MM.1S (cell line): ENCODE measurements around the gene PLEKHG5.

Source experiments
- DNase-seq: peaks from one replicate; pipeline ENCODE4 v3.0.0-alpha.2; 2015
- H2AFZ ChIP-seq: fragments of 300-600 bp; sonication (generic); 2 replicates; pipeline ENCODE4 v1.6.0; 2016; ENCODE audit warnings: antibody characterized with exemption, low read length
- H3F3A ChIP-seq: fragments of 300-600 bp; sonication (generic); 2 replicates; pipeline ENCODE4 v1.6.1; 2016; ENCODE audit warnings: mild to moderate bottlenecking, antibody characterized with exemption, low read length, moderate library complexity, mixed read lengths; ENCODE audit not compliant: insufficient read depth
- H3K27ac ChIP-seq: fragments of 300-600 bp; sonication (generic); 2 replicates; pipeline ENCODE4 v1.5.1; 2016; ENCODE audit warnings: mild to moderate bottlenecking, low read length
- H3K27me3 ChIP-seq: fragments of 300-600 bp; sonication (generic); replicated peaks from 2 replicates; pipeline ENCODE4 v1.6.0; 2016; ENCODE audit warnings: low read length; ENCODE audit not compliant: insufficient read depth
- H3K36me3 ChIP-seq: fragments of 300-600 bp; sonication (generic); replicated peaks from 2 replicates; pipeline ENCODE4 v1.6.1; 2016; ENCODE audit warnings: mild to moderate bottlenecking, low read length, mixed read lengths; ENCODE audit not compliant: insufficient read depth
- H3K4me1 ChIP-seq: fragments of 300-600 bp; sonication (generic); 2 replicates; pipeline ENCODE4 v1.6.1; 2016; ENCODE audit warnings: low read length, mixed read lengths
- H3K4me2 ChIP-seq: fragments of 300-600 bp; sonication (generic); 2 replicates; pipeline ENCODE4 v1.6.0; 2016; ENCODE audit warnings: low read depth, low read length
- H3K4me3 ChIP-seq: fragments of 300-600 bp; sonication (generic); 2 replicates; pipeline ENCODE4 v1.5.1; 2016; ENCODE audit warnings: low read length, mixed read lengths
- H3K79me2 ChIP-seq: fragments of 300-600 bp; sonication (generic); 2 replicates; pipeline ENCODE4 v1.6.1; 2016; ENCODE audit warnings: mixed run types, low read length, mixed read lengths
- H3K9ac ChIP-seq: fragments of 300-600 bp; sonication (generic); 2 replicates; pipeline ENCODE4 v1.6.1; 2016; ENCODE audit warnings: low read length, mixed read lengths
- H3K9me2 ChIP-seq: fragments of 300-600 bp; sonication (generic); replicated peaks from 2 replicates; pipeline ENCODE4 v1.6.1; 2016; ENCODE audit warnings: mild to moderate bottlenecking, low read length, mixed read lengths; ENCODE audit not compliant: insufficient read depth
- H3K9me3 ChIP-seq: fragments of 300-600 bp; sonication (generic); replicated peaks from 2 replicates; pipeline ENCODE4 v1.6.1; 2016; ENCODE audit warnings: mild to moderate bottlenecking, low read length, mixed read lengths; ENCODE audit not compliant: insufficient read depth
- H4K20me1 ChIP-seq: fragments of 300-600 bp; sonication (generic); 2 replicates; pipeline ENCODE4 v1.6.1; 2016; ENCODE audit warnings: mild to moderate bottlenecking, low read length, moderate library complexity, mixed read lengths; ENCODE audit not compliant: insufficient read depth
- EZH2 ChIP-seq: fragments of 300-600 bp; sonication (generic); optimal IDR thresholded peaks from 2 replicates; pipeline ENCODE3; 2017; ENCODE audit warnings: low read depth, mild to moderate bottlenecking, antibody characterized with exemption, low read length, mixed read lengths
- EZH2phosphoT487 ChIP-seq: fragments of 300-600 bp; sonication (generic); IDR thresholded peaks from 2 replicates; pipeline ENCODE4 v1.6.1; 2018; ENCODE audit warnings: antibody characterized with exemption, low read length
- TF ChIP-seq, protein P1 (sequence below): fragments of 300-600 bp; sonication (generic); IDR thresholded peaks from 2 replicates; pipeline ENCODE4 v1.5.1; 2016; ENCODE audit warnings: antibody characterized with exemption, low read length, mixed read lengths

Gene PLEKHG5

DNA sequence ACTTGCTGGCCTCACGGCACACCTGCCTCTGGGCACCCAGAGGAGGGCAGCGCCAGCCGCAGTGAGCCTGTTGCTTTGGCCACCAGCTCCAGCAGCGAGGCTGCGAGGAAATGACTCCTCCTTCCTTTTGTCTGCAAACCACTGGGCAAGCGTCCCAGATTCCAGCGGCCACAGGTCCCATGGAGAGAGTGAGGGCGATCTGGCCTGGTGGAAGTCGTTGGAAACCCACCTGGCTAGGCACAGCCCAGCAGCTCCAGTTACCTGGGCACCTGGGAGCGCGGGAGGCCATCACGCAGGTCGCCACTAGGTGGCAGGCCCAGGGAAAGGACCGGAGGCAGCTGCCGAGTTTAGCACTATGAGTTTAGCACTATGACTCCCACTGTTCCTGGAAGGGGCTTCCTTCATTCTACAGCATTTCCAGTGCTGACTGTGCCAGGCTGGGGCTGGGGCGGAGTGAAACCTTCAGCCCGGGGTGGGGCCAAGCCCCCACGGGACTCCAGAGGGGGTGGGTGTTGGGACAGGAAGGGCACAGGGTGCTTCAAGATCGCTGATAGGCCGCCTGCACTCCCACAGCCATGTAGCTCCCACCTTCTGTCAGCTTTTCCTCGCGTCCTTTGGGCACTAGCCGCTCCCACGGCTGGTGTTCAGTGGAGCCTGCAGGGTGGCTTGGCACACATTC lies 68.0 kb downstream of the PLEKHG5 start:
- Histone ChIP-seq H2AFZ (no peak overlapping the region), H3K27me3 (peaks cover 94% of the 10 kb centered on the region), H3K9me3 (no peaks in the 10 kb centered on the region), H3K9me2 (no peaks in the 10 kb centered on the region), H3F3A (no peaks in the 10 kb centered on the region), H3K79me2 (no peaks in the 10 kb centered on the region), H3K4me2 (peak overlapping the region; percentile 8; the same call in 1 of the 2 replicates), H3K27ac (no peak overlapping the region), H3K4me3 (no peak overlapping the region), H3K9ac (no peak overlapping the region), H4K20me1 (no peaks in the 10 kb centered on the region; the same call in 1 of the 2 replicates), H3K4me1 (no peaks in the 10 kb centered on the region), H3K36me3 (no peaks in the 10 kb centered on the region)
- peak; percentile 54 for DNase-seq
- TF ChIP-seq, protein P1, sequence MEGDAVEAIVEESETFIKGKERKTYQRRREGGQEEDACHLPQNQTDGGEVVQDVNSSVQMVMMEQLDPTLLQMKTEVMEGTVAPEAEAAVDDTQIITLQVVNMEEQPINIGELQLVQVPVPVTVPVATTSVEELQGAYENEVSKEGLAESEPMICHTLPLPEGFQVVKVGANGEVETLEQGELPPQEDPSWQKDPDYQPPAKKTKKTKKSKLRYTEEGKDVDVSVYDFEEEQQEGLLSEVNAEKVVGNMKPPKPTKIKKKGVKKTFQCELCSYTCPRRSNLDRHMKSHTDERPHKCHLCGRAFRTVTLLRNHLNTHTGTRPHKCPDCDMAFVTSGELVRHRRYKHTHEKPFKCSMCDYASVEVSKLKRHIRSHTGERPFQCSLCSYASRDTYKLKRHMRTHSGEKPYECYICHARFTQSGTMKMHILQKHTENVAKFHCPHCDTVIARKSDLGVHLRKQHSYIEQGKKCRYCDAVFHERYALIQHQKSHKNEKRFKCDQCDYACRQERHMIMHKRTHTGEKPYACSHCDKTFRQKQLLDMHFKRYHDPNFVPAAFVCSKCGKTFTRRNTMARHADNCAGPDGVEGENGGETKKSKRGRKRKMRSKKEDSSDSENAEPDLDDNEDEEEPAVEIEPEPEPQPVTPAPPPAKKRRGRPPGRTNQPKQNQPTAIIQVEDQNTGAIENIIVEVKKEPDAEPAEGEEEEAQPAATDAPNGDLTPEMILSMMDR = peak; percentile 83
- TF ChIP-seq EZH2 = no peak

- no peak overlapping the region for H3K9ac ChIP-seq
- no peaks in the 10 kb centered on the region for H3F3A ChIP-seq
- DNase-seq = no peak
- H3K9me2 ChIP-seq = no peaks in the 10 kb centered on the region
- no peaks in the 10 kb centered on the region for H3K36me3 ChIP-seq
- no peaks in the 10 kb centered on the region for H3K9me3 ChIP-seq
- no peak overlapping the region for H3K27ac ChIP-seq
- H3K27me3 ChIP-seq = peaks cover 94% of the 10 kb centered on the region
- TF ChIP-seq, protein P1 = no peak
- TF ChIP-seq EZH2phosphoT487 (no peak), EZH2 (no peak)
- no peak overlapping the region for H3K4me2 ChIP-seq
- no peaks in the 10 kb centered on the region; the same call in 1 of the 2 replicates for H4K20me1 ChIP-seq
- H3K4me3 ChIP-seq = no peak overlapping the region
- H2AFZ ChIP-seq = no peak overlapping the region
- H3K79me2 ChIP-seq = no peaks in the 10 kb centered on the region
- H3K4me1 ChIP-seq = no peaks in the 10 kb centered on the region
Measured at GRCh38 chr1:6421266-6421665, 70.2 kb downstream of the PLEKHG5 start.

GRCh38 chr1:6420454-6421042 lies 70.9 kb downstream of the PLEKHG5 start:
- no peak overlapping the region for H3K4me3 ChIP-seq
- no peaks in the 10 kb centered on the region for H3K9me3 ChIP-seq
- no peak overlapping the region for H3K4me2 ChIP-seq
- H3K27ac ChIP-seq = no peak overlapping the region
- H3F3A ChIP-seq = no peaks in the 10 kb centered on the region
- no peaks in the 10 kb centered on the region for H3K9me2 ChIP-seq
- TF ChIP-seq EZH2phosphoT487 = no peak
- TF ChIP-seq, protein P1 = no peak
- no peak for TF ChIP-seq EZH2
- DNase-seq = no peak
- H3K36me3 ChIP-seq = no peaks in the 10 kb centered on the region
- no peaks in the 10 kb centered on the region for H3K4me1 ChIP-seq
- no peak overlapping the region for H2AFZ ChIP-seq
- no peak overlapping the region for H3K9ac ChIP-seq
- no peaks in the 10 kb centered on the region for H3K79me2 ChIP-seq
- no peaks in the 10 kb centered on the region for H4K20me1 ChIP-seq
- H3K27me3 ChIP-seq = peaks cover 94% of the 10 kb centered on the region
